ENCODE measurements around the gene TRABD2B.

Gene TRABD2B

GRCh38 chr1:47998396-47998990 is 1.3 kb upstream of the TRABD2B start:
- no peak overlapping the region for H3K27ac ChIP-seq
- TF ChIP-seq CTCF (IDR thresholded peaks at IDR 0.05) (no peak), ZFX (IDR thresholded peaks at IDR 0.05; ENCODE audit: borderline replicate concordance) (no peak)

GRCh38 chr1:47996406-47997226 is 569 bp downstream of the TRABD2B start:
- no peak for TF ChIP-seq CTCF (IDR thresholded peaks at IDR 0.05)
- no peak for TF ChIP-seq ZFX (IDR thresholded peaks at IDR 0.05; ENCODE audit: borderline replicate concordance)
- no peak overlapping the region for H3K27ac ChIP-seq

GRCh38 chr1:47996060-47996405 is 1.2 kb downstream of the TRABD2B start:
- H3K27ac ChIP-seq, result no peak overlapping the region
- TF ChIP-seq ZFX (IDR thresholded peaks at IDR 0.05; ENCODE audit: borderline replicate concordance), result no peak
- TF ChIP-seq CTCF (IDR thresholded peaks at IDR 0.05), result no peak

- H3K27ac ChIP-seq, result no peak overlapping the region
- TF ChIP-seq CTCF (IDR thresholded peaks at IDR 0.05), result no peak
- no peak for TF ChIP-seq ZFX (IDR thresholded peaks at IDR 0.05; ENCODE audit: borderline replicate concordance)
Measured at GRCh38 chr1:47995306-47996050, 1.7 kb downstream of the TRABD2B start.

GRCh38 chr1:47993881-47994625 is 3.1 kb downstream of the TRABD2B start:
- TF ChIP-seq ZFX (IDR thresholded peaks at IDR 0.05; ENCODE audit: borderline replicate concordance) (no peak), CTCF (IDR thresholded peaks at IDR 0.05) (no peak)
- no peak overlapping the region for H3K27ac ChIP-seq

- TF ChIP-seq ZFX (IDR thresholded peaks at IDR 0.05; ENCODE audit: borderline replicate concordance) (no peak), CTCF (IDR thresholded peaks at IDR 0.05) (no peak)
- H3K27ac ChIP-seq, result no peak overlapping the region
Measured at GRCh38 chr1:47993416-47993740, 3.8 kb downstream of the TRABD2B start.
